Endodermal cell (in vitro differentiated cells): ENCODE data around the gene NEBL. TPM values are rescaled to one million over a fixed set of nuclear protein-coding genes. Genes with fewer than 3 reads are reported as not detected.

ENCODE experiments used
- DNase-seq: peaks from one replicate; pipeline ENCODE4 v3.0.0-alpha.2; 2017
- H3K27ac ChIP-seq: 2 replicates; pipeline ENCODE4 v1.5.1; 2013; ENCODE audit warnings: mild to moderate bottlenecking, low read depth, low read length, moderate library complexity
- H3K27me3 ChIP-seq: 2 replicates; pipeline ENCODE4 v1.6.1; 2013; ENCODE audit warnings: mild to moderate bottlenecking, low read length, moderate library complexity; ENCODE audit not compliant: insufficient read depth, control insufficient read depth, poor library complexity, severe bottlenecking
- H3K36me3 ChIP-seq: 2 replicates; pipeline ENCODE4 v1.7.0; 2013; ENCODE audit warnings: mild to moderate bottlenecking, low read length, moderate library complexity; ENCODE audit not compliant: control insufficient read depth, insufficient read depth
- H3K4me1 ChIP-seq: one replicate; pipeline ENCODE4 v1.7.0; 2013; ENCODE audit warnings: low read length; ENCODE audit not compliant: control insufficient read depth, insufficient read depth
- H3K4me3 ChIP-seq: 2 replicates; pipeline ENCODE4 v1.5.1; 2013; ENCODE audit warnings: mild to moderate bottlenecking, low read length, moderate library complexity
- H3K9ac ChIP-seq: 2 replicates; pipeline ENCODE4 v1.6.1; 2013; ENCODE audit warnings: mild to moderate bottlenecking, low read length, moderate library complexity; ENCODE audit not compliant: poor library complexity, severe bottlenecking; ENCODE audit errors: extremely low read depth
- H3K9me3 ChIP-seq: 2 replicates; pipeline ENCODE4 v1.6.1; 2013; ENCODE audit warnings: mild to moderate bottlenecking, low read length, moderate library complexity; ENCODE audit not compliant: control insufficient read depth
- H3K27ac Mint-ChIP-seq: 2 replicates; pipeline ENCODE4 v1.8.0; 2020; ENCODE audit warnings: mixed read lengths
- H3K27me3 Mint-ChIP-seq: 2 replicates; pipeline ENCODE4 v1.8.0; 2021; ENCODE audit warnings: mild to moderate bottlenecking, mixed read lengths; ENCODE audit not compliant: insufficient read depth
- H3K36me3 Mint-ChIP-seq: 2 replicates; pipeline ENCODE4 v1.8.0; 2020; ENCODE audit warnings: low read depth, mixed read lengths
- H3K4me1 Mint-ChIP-seq: 2 replicates; pipeline ENCODE4 v1.8.0; 2020; ENCODE audit warnings: mixed read lengths
- H3K4me3 Mint-ChIP-seq: 2 replicates; pipeline ENCODE4 v1.8.0; 2020; ENCODE audit warnings: mild to moderate bottlenecking, moderate library complexity, mixed read lengths
- H3K9me3 Mint-ChIP-seq: 2 replicates; pipeline ENCODE4 v1.8.0; 2020; ENCODE audit warnings: mild to moderate bottlenecking, mixed read lengths
- WGBS, 2 experiments: methylation state at CpG; one replicate each; pipeline versions ENCODE4 v1.1.5 to v1.1.7; 2013; ENCODE audit warnings: missing lambda C conversion rate in 2 of 2, mixed read lengths in 1 of 2; ENCODE audit not compliant: insufficient coverage in 1 of 2, insufficient read length in 1 of 2; 5-methylcytosine and 5-hydroxymethylcytosine counted together
- total RNA-seq, 2 donors: library from RNA; stranded (reverse); fragmentation: NEBNext Ultra II Directional in 1 of 2; extraction: Animal tissue kit (Norgen Biotek cat#: 25700) in 1 of 2; gene quantifications; 2 replicates in 1 of 2; 3 replicates in 1 of 2; pipeline ENCODE4 v1.2.1, GENCODE V29; 2021
- TF ChIP-seq, protein P1 (sequence below): fragments of 200-600 bp; sonication (generic); conservative IDR thresholded peaks from 2 replicates; pipeline ENCODE4 v1.5.0; 2021; ENCODE audit warnings: antibody characterized with exemption, mild to moderate bottlenecking

The NEBL gene
- total RNA-seq, 2 donors from 2014 or later = 39.8 to 61.6 TPM

DNA sequence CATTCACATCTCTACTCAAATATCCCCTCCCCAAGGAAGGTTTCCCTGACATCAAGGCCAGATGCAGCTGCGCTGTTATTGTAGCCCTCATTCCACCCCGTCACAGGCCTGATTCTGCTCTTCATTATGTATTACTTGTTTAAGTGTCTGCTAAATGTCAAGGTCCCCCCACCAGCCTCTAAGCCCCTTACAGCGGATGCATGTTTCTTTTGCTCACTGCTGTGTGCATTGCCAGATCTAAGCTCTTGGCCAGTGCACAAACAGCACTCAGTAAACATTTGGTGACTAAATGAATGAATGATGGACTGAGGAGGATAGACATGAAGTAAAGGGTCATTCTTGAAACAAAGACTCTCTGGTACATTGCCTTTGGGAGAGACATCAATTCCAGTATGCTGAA, 90.6 kb downstream of the NEBL start:
- H3K27ac ChIP-seq = no peak overlapping the region
- H3K4me3 ChIP-seq = no peak overlapping the region
- Mint-ChIP-seq H3K27ac (no peak overlapping the region), H3K27me3 (no peaks in the 10 kb centered on the region), H3K4me1 (peaks cover 6% of the 10 kb centered on the region), H3K4me3 (no peak overlapping the region), H3K9me3 (no peaks in the 10 kb centered on the region), H3K36me3 (peaks cover 19% of the 10 kb centered on the region)
- no peak overlapping the region for H3K9ac ChIP-seq
- no peaks in the 10 kb centered on the region for H3K4me1 ChIP-seq
- TF ChIP-seq, protein P1, sequence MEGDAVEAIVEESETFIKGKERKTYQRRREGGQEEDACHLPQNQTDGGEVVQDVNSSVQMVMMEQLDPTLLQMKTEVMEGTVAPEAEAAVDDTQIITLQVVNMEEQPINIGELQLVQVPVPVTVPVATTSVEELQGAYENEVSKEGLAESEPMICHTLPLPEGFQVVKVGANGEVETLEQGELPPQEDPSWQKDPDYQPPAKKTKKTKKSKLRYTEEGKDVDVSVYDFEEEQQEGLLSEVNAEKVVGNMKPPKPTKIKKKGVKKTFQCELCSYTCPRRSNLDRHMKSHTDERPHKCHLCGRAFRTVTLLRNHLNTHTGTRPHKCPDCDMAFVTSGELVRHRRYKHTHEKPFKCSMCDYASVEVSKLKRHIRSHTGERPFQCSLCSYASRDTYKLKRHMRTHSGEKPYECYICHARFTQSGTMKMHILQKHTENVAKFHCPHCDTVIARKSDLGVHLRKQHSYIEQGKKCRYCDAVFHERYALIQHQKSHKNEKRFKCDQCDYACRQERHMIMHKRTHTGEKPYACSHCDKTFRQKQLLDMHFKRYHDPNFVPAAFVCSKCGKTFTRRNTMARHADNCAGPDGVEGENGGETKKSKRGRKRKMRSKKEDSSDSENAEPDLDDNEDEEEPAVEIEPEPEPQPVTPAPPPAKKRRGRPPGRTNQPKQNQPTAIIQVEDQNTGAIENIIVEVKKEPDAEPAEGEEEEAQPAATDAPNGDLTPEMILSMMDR = no peak
- WGBS, 2 experiments = 97 to 100% methylated on average over 2 to 3 of the region's 3 CpGs
- H3K36me3 ChIP-seq = peaks cover 15% of the 10 kb centered on the region
- H3K27me3 ChIP-seq = no peaks in the 10 kb centered on the region
- DNase-seq = no peak
- H3K9me3 ChIP-seq = no peaks in the 10 kb centered on the region

DNA sequence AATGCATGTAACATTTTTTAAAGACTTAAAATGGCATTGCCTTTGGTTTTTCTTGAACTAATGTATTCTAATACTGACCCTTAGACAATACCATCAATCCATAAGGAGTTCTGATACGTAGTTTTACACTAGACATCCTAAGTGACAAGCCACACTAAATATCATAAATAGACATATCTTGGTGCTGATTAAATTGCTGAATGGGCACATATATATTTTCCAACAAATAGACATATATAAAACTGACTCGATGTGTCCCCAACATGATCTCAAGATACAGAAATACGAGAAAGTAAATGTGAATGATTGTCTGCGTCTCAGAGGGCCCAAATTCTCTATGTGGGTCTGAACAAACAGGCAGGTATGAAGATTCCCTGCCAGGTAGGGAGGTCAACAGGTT, 99.8 kb downstream of the NEBL start:
- Histone ChIP-seq H3K36me3 (no peaks in the 10 kb centered on the region), H3K4me3 (no peak overlapping the region), H3K27ac (no peak overlapping the region), H3K9me3 (no peaks in the 10 kb centered on the region), H3K4me1 (no peaks in the 10 kb centered on the region), H3K27me3 (no peaks in the 10 kb centered on the region), H3K9ac (no peak overlapping the region)
- H3K4me3 Mint-ChIP-seq = no peak overlapping the region
- no peaks in the 10 kb centered on the region for H3K4me1 Mint-ChIP-seq
- 0 to 64% methylated on average over 1 to 3 of the region's 4 CpGs for WGBS, 2 experiments
- DNase-seq = no peak
- H3K27ac Mint-ChIP-seq = no peak overlapping the region
- H3K9me3 Mint-ChIP-seq = no peaks in the 10 kb centered on the region
- H3K27me3 Mint-ChIP-seq = no peaks in the 10 kb centered on the region
- TF ChIP-seq, protein P1 = no peak
- no peaks in the 10 kb centered on the region for H3K36me3 Mint-ChIP-seq

DNA sequence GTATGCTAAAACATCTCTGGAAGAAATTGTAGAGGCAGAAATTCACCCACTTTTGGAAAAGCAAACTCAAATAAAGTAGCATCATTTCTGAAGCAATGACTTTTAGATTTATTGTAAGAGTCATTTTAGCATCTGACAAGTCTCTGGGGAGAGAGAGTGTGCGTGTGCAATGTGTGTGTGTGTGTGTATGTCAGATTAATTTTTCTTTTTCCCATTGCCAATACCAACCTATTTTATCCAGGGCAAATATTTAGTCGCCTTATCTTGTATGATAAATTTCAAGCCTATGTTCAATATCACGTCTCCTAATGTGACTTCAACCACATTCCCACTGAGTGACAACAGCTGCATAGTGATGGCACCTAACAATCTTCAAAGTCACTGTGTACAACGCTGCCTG, 101.7 kb downstream of the NEBL start:
- Mint-ChIP-seq H3K4me1 (no peaks in the 10 kb centered on the region), H3K36me3 (peaks cover 2% of the 10 kb centered on the region), H3K4me3 (no peak overlapping the region), H3K27me3 (no peaks in the 10 kb centered on the region), H3K9me3 (no peaks in the 10 kb centered on the region), H3K27ac (no peak overlapping the region)
- Histone ChIP-seq H3K27ac (no peak overlapping the region), H3K4me1 (no peaks in the 10 kb centered on the region), H3K4me3 (no peak overlapping the region), H3K36me3 (no peaks in the 10 kb centered on the region), H3K9ac (no peak overlapping the region), H3K27me3 (no peaks in the 10 kb centered on the region), H3K9me3 (no peaks in the 10 kb centered on the region)
- DNase-seq = no peak
- TF ChIP-seq, protein P1 = no peak
- 94 to 100% methylated on average over 2 to 3 of the region's 4 CpGs for WGBS, 2 experiments
